Omental fat pad (tissue), 4 donors: ENCODE results near the gene KCNMB2. TPM values are rescaled to one million over a fixed set of nuclear protein-coding genes. Genes with fewer than 3 reads are reported as not detected.

Source experiments
- ATAC-seq: fragments of 150-250 bp; one replicate; pipeline ENCODE4 v1.9.1; 2016; ENCODE audit warnings: mild to moderate bottlenecking, moderate library complexity; ENCODE audit not compliant: low FRiP score
- DNase-seq: peaks from one replicate; pipeline ENCODE4 v3.0.0-alpha.2; 2019; ENCODE audit warnings: low spot score
- total RNA-seq, 4 donors: library from RNA; depleted of rRNA; stranded (reverse); fragments of >200 nt; gene quantifications; one replicate each; pipeline ENCODE4 v1.1.0, GENCODE V29; 2016
- TF ChIP-seq, protein P1 (sequence below), 3 donors: fragments of 450-650 bp; IDR thresholded peaks; one replicate each; pipeline ENCODE4 v1.5.1; 2016 to 2017; ENCODE audit warnings: antibody characterized with exemption in 3 of 3, mild to moderate bottlenecking in 3 of 3, moderate library complexity in 2 of 3

The KCNMB2 gene
- total RNA-seq, 4 donors from 2014 or later = 0.24 to 0.65 TPM; not detected in 2

DNA sequence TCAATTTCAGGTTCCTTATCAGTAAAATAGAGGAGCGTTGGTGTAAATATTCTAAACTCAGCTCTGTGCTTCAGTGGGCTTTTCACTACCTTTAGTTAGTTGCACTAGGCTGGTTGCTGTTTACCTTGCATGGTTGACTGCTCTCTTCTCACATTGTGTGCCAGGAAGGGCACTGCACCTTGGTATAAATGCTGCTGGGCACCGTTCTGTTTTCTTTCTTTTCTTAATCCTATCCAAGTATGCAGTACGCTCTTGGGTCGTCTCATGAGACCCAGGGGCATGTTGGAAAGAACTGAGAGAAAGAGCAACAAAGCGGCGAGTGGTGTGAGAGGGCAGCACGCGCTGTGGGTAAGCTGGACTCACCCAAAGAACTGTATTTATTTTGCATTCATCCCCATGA lies 22.4 kb downstream of the KCNMB2 start:
- no peak for ATAC-seq
- TF ChIP-seq, protein P1, sequence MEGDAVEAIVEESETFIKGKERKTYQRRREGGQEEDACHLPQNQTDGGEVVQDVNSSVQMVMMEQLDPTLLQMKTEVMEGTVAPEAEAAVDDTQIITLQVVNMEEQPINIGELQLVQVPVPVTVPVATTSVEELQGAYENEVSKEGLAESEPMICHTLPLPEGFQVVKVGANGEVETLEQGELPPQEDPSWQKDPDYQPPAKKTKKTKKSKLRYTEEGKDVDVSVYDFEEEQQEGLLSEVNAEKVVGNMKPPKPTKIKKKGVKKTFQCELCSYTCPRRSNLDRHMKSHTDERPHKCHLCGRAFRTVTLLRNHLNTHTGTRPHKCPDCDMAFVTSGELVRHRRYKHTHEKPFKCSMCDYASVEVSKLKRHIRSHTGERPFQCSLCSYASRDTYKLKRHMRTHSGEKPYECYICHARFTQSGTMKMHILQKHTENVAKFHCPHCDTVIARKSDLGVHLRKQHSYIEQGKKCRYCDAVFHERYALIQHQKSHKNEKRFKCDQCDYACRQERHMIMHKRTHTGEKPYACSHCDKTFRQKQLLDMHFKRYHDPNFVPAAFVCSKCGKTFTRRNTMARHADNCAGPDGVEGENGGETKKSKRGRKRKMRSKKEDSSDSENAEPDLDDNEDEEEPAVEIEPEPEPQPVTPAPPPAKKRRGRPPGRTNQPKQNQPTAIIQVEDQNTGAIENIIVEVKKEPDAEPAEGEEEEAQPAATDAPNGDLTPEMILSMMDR (IDR thresholded peaks at IDR 0.05) = no peak
- no peak for DNase-seq

DNA sequence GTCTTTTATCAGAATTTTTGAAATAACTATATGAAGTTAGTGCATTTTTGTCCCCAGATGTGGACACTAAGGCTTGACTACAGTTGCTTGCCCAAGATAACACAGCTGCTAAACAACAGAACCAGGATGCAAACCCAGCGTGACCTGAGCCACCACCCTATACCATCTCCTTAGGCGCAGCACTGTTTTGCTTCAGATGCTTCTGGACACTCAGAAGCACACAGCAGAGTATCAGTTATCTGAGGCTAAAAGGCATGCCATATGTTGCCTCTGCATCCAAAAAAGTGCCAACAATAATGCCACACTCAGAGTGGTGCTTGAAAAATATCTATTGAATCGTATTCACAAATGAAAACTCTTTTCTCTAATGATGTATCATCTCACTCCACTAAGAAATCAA lies 24.5 kb downstream of the KCNMB2 start:
- TF ChIP-seq, protein P1 (IDR thresholded peaks at IDR 0.05) = no peak
- ATAC-seq (no peak), DNase-seq (no peak)

DNA sequence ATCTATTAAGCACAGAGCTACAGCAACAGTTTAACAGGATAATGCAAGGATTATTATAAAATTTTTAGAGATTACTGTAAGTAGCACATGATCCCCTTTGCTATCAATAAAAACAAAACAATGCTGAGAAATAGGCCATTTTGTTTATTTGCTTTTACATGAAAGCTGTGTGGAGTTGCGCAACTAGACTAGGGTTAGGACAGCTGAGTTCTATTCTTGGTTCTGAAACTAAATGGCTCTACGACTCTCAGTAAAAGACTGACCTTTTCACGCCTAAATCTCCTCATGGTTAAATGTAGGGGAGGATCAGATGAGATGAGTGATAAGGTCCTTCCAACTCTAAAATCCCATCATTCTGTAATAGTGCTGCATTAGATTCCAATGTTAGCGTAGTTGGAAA lies 25.0 kb downstream of the KCNMB2 start:
- TF ChIP-seq, protein P1 (IDR thresholded peaks at IDR 0.05) = no peak
- DNase-seq = no peak
- no peak for ATAC-seq

DNA sequence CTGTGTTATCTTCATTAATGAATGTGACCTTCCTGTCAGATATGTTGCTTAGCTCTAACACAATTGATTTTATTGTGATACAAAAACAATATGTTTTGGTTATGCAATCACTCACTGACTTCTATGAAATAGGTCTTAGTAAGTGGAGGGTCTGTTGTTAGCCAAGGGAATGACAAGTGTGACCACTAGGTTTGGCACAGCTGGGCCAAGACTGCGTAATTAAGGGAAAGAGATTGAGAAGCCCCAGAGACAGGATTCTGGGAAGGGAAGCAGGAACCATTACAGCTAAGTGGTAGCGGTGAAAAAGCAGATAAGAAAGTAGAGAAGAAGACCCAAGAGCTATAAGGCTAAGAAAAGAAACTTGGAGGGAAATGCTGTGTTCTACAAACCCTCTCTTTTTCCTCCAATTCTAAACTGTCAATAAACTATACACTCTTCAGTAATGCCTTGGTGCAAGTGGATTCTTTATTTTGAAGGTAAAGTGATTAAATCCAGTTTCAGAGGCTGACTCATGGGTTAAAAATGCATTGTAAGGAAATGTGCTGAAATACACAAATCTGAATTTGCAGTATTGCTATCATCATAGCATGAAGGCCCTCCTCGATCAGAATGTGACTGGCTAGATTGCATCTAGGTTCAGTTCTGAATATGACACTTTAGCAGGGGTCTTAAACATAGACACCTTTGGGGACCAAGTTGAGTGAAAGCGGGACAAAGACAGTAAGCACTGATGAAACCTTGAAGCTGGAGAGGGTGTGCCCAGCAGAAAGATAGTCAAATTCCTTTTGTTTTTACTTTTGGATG lies 26.1 kb downstream of the KCNMB2 start:
- no peak for DNase-seq
- TF ChIP-seq, protein P1 (IDR thresholded peaks at IDR 0.05) = no peak
- ATAC-seq = peak; percentile 32

DNA sequence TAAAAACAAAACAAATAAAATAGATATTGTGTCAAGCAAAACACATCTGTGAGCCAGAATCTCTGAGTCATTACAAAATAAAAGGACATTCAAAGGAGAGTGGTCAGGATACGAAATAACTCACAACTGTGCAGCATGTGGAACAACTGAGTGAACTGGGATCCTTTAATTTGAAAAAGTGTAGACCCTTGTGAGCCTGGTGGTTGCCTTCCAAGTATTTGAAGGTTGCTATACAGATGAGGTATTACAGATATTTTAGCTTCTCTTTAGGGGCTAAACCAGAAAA lies 26.7 kb downstream of the KCNMB2 start:
- ATAC-seq (peak; percentile 54), DNase-seq (no peak)
- TF ChIP-seq, protein P1 (IDR thresholded peaks at IDR 0.05) = no peak

DNA sequence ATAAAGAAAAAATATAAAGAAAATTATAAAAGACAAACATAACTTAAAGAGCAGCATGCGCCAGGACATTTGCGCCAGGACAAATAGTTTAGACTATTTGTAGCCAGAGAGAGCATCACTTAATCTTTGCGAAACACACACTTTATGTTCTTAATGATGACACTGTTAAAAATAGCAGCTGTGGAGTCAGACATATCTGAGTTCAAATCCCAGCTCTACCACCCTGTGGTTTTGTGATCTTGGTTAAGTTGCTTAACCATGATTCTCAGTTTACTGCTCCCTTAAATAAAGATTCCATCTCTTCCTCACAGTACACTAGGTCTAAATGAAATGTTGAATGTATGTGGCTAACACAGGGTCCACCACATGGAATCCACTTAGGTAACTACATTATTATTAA lies 31.4 kb downstream of the KCNMB2 start:
- ATAC-seq (no peak), DNase-seq (no peak)
- TF ChIP-seq, protein P1 (IDR thresholded peaks at IDR 0.05) = no peak

DNA sequence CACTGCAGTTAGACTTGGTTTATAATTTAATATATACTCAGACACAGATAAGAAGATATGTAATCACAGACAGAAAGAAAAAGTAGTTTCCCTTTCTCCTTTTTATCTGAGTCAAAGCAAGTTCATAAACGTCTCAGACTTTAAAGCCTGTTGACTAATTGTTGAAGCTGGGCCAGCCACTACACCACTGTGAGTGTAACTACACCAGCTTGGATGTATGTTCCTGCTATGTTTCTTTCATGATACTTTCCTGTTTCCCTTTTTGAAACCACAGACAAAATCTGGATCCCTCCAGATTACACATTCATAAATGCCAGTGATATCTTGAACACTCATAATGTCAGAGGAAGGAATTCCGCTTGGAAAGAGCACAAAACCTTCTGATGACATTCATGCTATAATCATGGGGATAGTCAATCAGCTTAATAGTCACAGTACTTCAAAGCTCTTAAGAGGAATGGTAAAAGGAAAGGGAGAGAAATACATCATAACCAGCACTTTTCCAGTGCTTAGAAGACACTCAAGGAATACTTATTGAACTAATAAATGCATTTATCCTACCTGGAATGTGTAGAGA lies 32.0 kb downstream of the KCNMB2 start:
- TF ChIP-seq, protein P1 (IDR thresholded peaks at IDR 0.05) = no peak
- DNase-seq (no peak), ATAC-seq (no peak)
